KMS-11 (cell line): ENCODE measurements around the gene RIN3.

Source experiments
- H2AFZ ChIP-seq: fragments of 200-600 bp; sonication (generic); 2 replicates; pipeline ENCODE4 v1.6.1; 2016; ENCODE audit warnings: antibody characterized with exemption, mixed run types, low read depth
- H3K27ac ChIP-seq: fragments of 200-600 bp; sonication (generic); 2 replicates; pipeline ENCODE4 v1.6.1; 2016; ENCODE audit warnings: mild to moderate bottlenecking, mixed run types
- H3K27me3 ChIP-seq: fragments of 200-600 bp; sonication (generic); 2 replicates; pipeline ENCODE4 v1.6.1; 2017; ENCODE audit warnings: mild to moderate bottlenecking, low read depth, mixed run types, moderate library complexity; ENCODE audit not compliant: insufficient read depth
- H3K36me3 ChIP-seq: fragments of 200-600 bp; sonication (generic); 2 replicates; pipeline ENCODE4 v1.6.1; 2017; ENCODE audit warnings: mild to moderate bottlenecking, mixed run types; ENCODE audit not compliant: insufficient read depth
- H3K4me1 ChIP-seq: fragments of 200-600 bp; sonication (generic); 2 replicates; pipeline ENCODE4 v1.6.1; 2016; ENCODE audit warnings: mild to moderate bottlenecking, low read depth, mixed run types; ENCODE audit not compliant: poor library complexity, severe bottlenecking
- H3K4me2 ChIP-seq: fragments of 200-600 bp; sonication (generic); 2 replicates; pipeline ENCODE4 v1.7.0; 2016; ENCODE audit warnings: mild to moderate bottlenecking, mixed run types
- H3K4me3 ChIP-seq: fragments of 200-600 bp; sonication (generic); IDR thresholded peaks from 2 replicates; pipeline ENCODE4 v1.6.1; 2017; ENCODE audit warnings: low read depth, low read length, mixed read lengths; ENCODE audit not compliant: insufficient read depth
- H3K79me2 ChIP-seq: fragments of 200-600 bp; sonication (generic); 2 replicates; pipeline ENCODE4 v1.6.1; 2016; ENCODE audit warnings: low read depth, mixed run types; ENCODE audit not compliant: insufficient read depth
- H3K9ac ChIP-seq: fragments of 200-600 bp; sonication (generic); 2 replicates; pipeline ENCODE4 v1.6.1; 2016; ENCODE audit warnings: mild to moderate bottlenecking, mixed run types
- H4K20me1 ChIP-seq: fragments of 200-600 bp; sonication (generic); 2 replicates; pipeline ENCODE4 v1.6.1; 2016; ENCODE audit warnings: mild to moderate bottlenecking, mixed run types; ENCODE audit not compliant: insufficient read depth
- CTCF ChIP-seq: fragments of 200-600 bp; sonication (generic); conservative IDR thresholded peaks from 2 replicates; pipeline ENCODE4 v1.6.1; 2017; ENCODE audit warnings: low read depth, mild to moderate bottlenecking, antibody characterized with exemption, low read length, moderate library complexity, mixed read lengths

The RIN3 gene

GRCh38 chr14:92651758-92652406 lies 138.3 kb downstream of the RIN3 start:
- Histone ChIP-seq H3K4me3 (no peak overlapping the region), H2AFZ (no peak overlapping the region), H3K9ac (no peak overlapping the region), H3K4me2 (no peak overlapping the region), H3K79me2 (no peaks in the 10 kb centered on the region), H4K20me1 (no peaks in the 10 kb centered on the region), H3K4me1 (peaks cover under 1% of the 10 kb centered on the region), H3K27me3 (no peaks in the 10 kb centered on the region), H3K36me3 (no peaks in the 10 kb centered on the region), H3K27ac (no peak overlapping the region)
- TF ChIP-seq CTCF: no peak

DNA sequence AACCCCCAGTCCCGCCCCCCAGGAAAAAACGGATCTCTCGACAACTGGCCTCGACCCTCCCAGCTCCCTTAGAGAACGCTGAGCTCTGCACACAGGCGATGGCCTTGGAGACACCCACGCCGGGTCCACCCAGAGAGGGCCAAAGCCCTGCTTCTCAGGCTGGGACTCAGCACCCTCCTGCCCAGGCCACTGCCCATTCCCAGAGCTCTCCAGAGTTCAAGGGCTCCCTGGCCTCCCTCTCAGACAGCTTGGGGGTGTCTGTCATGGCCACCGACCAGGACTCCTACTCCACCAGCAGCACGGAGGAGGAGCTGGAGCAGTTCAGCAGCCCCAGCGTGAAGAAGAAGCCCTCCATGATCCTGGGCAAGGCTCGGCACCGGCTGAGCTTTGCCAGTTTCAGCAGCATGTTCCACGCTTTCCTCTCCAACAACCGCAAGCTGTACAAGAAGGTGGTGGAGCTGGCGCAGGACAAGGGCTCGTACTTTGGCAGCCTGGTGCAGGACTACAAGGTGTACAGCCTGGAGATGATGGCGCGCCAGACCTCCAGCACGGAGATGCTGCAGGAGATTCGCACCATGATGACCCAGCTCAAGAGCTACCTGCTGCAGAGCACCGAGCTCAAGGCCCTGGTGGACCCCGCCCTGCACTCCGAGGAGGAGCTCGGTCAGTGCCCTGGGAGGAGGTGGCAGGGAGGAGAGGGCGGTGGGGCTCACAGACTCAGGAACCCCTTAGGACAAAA lies 139.0 kb downstream of the RIN3 start:
- no peak overlapping the region for H3K4me2 ChIP-seq
- no peaks in the 10 kb centered on the region for H3K4me1 ChIP-seq
- H3K27me3 ChIP-seq: no peaks in the 10 kb centered on the region
- no peak overlapping the region for H3K9ac ChIP-seq
- no peak for TF ChIP-seq CTCF
- H2AFZ ChIP-seq: no peak overlapping the region
- H3K79me2 ChIP-seq: no peaks in the 10 kb centered on the region
- no peaks in the 10 kb centered on the region for H4K20me1 ChIP-seq
- no peaks in the 10 kb centered on the region for H3K36me3 ChIP-seq
- no peak overlapping the region for H3K27ac ChIP-seq
- H3K4me3 ChIP-seq: no peak overlapping the region

DNA sequence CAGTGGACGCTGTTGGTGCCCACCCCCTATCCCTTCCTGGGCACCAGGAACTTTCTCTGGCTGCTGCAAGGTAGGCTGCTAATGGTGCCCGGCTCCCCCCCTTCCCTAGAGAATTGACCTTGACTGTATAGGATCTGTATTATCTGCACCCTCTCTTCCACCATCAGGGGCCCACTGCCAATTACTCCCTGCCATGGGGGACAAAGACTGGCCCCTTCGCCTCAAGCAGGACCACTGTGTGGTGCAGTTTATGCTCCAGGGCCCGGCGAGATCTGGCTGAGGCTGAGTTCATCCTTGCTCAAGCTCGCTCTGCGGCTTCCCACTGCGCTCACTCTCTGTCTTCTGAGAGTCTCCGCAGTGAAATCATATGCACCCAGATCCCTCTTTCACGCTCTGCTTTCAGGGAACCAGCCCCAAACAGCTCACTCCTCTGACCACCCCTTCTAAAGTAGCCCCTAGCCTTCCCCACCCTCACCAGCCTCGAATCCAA lies 139.6 kb downstream of the RIN3 start:
- Histone ChIP-seq H3K9ac (no peak overlapping the region), H3K79me2 (no peaks in the 10 kb centered on the region), H2AFZ (no peak overlapping the region), H3K27me3 (no peaks in the 10 kb centered on the region), H3K4me1 (no peaks in the 10 kb centered on the region), H3K4me3 (no peak overlapping the region), H3K27ac (no peak overlapping the region), H3K4me2 (no peak overlapping the region), H4K20me1 (no peaks in the 10 kb centered on the region), H3K36me3 (no peaks in the 10 kb centered on the region)
- no peak for TF ChIP-seq CTCF

DNA sequence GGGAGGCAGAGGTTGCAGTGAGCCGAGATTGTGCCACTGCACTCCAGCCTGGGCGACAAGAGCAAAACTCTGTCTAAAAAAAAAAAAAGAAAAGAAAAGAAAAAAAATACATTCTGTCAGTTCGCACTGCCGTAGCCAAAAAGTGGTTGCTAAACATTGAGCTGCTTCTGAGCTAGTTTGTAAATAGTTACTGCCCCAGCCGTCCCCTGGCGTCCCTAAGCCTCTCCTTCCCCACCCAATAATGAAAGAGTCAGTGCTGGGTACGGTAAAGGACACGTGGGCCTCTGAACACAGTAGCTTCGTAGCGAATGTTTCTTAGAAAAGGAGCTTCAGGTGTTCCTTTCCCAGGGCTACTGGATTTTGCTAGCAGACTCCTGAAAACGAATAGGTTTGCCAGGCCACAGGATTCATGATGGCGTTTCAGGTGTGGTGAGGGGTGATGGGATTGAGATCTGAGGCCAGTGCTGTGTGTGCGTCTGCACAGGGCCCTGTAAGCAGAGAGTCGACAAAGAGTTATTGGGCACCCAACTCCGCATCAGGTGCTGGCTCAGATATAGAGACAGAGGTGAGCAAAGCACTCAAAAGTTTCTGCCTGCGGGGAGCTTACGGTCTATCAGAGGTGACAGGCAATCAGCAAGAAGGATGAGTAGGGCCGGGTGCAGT lies 140.8 kb downstream of the RIN3 start:
- Histone ChIP-seq H3K36me3 (no peaks in the 10 kb centered on the region), H3K4me1 (no peaks in the 10 kb centered on the region), H3K79me2 (no peaks in the 10 kb centered on the region), H3K4me3 (no peak overlapping the region), H3K27ac (no peak overlapping the region), H3K9ac (no peak overlapping the region), H3K27me3 (no peaks in the 10 kb centered on the region), H2AFZ (no peak overlapping the region), H3K4me2 (no peak overlapping the region), H4K20me1 (no peaks in the 10 kb centered on the region)
- no peak for TF ChIP-seq CTCF
